Measurements from ENCODE around the gene ALKBH7. TPM values are rescaled to one million over a fixed set of nuclear protein-coding genes. Genes with fewer than 3 reads are reported as not detected.
"Not testable (repeated sequence)": the region's sequence is repeated elsewhere in the genome, so short reads cannot be mapped to it uniquely, and the experiment has no call there.

ALKBH7 gene
- total and polyA plus RNA-seq, 5 experiments from 2014 or later = 73.7 to 162 (median 130) TPM

DNA sequence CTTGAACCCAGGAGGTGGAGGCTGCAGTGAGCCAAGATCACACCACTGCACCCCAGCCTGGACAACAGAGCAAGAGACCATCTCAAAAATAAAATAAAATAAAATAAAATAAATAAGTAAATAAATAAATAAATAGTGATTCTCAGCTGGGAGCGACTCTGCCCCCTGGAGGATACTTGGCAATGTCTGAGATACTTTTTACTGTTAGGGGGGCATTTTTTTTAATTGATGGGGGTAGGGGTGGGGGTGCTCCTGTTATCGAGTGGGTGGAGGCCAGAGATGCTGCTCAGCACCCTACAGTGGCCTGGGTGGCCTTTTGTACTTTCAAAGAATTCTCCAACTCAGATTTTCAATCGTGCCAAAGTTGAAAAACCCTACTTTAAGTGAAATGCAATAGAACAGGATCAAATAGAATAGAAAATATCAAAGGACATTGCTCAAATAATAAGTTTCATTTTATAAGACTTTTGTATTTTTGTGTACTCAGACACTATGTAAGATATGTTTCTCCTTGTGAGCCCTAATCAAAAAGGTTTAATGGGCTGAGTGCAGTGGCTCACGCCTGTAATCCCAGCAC lies 18.4 kb upstream of the ALKBH7 start:
- Mint-ChIP-seq H3K4me3 (no peak overlapping the region), H3K27ac (no peak overlapping the region), H3K27me3 (no peaks in the 10 kb centered on the region), H3K9me3 (no peaks in the 10 kb centered on the region), H3K36me3 (peaks cover 0 to 42% (median 15%) of the 10 kb centered on the region in 3 donors), H3K4me1 (peaks cover 0 to 4% (median 1%) of the 10 kb centered on the region in 4 donors)
- DNase-seq = no peak
- POLR2A ChIA-PET = interaction anchor here (0.6 kb wide), 1 partner anchor 8 kb away, joined by 3 read pairs; no protein-coding TSS in a partner anchor
- ATAC-seq = no peak

DNA sequence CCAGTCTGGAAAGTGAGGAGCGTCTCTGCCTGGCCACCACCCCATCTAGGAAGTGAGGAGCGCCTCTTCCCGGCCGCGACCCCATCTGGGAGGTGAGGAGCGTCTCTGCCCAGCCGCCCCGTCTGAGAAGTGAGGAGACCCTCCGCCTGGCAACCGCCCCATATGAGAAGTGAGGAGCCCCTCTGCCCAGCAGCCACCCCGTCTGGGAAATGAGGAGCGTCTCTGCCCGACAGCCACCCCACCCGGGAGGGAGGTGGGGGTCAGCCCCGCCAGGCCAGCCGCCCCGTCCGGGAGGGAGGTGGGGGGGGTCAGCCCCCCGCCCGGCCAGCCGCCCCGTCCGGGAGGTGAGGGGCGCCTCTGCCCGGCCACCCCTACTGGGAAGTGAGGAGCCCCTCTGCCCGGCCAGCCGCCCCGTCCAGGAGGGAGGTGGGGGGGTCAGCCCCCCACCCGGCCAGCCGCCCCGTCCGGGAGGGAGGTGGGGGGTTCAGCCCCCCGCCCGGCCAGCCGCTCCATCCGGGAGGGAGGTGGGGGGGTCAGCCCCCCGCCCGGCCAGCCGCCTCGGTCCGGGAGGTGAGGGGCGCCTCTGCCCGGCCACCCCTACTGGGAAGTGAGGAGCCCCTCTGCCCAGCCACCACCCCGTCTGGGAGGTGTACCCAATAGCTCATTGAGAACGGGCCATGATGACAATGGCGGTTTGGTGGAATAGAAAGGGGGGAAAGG lies 17.1 kb upstream of the ALKBH7 start:
- H3K36me3 Mint-ChIP-seq = peaks cover 0 to 35% (median 11%) of the 10 kb centered on the region in 3 donors
- H3K9me3 Mint-ChIP-seq, H3K27me3 Mint-ChIP-seq, POLR2A ChIA-PET, H3K4me1 Mint-ChIP-seq, ATAC-seq, H3K27ac Mint-ChIP-seq, DNase-seq, H3K4me3 Mint-ChIP-seq: not testable (repeated sequence)

- ATAC-seq = no peak
- H3K27ac Mint-ChIP-seq = no peak overlapping the region
Observed at GRCh38 chr19:6357174-6357573, 15.4 kb upstream of the ALKBH7 start.

DNA sequence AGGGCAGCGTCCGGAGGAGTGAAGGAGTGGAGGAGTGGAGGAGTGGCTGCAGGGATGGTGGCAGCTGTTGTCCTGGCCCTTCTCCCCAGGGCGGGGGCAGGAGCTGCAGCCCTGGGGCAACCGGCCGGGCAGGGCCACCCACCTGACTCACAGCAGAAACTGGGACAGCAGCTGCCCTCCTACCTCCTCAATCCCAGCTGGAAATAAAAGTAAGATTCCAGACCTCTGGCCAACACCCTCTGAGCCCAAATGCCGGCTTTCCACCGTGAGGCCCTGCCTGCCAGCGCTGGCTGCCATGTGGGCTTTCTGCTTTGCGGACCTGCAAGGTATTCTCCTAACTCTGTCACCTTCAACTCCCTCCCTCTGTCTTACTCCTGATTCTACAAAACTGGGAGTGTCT lies 14.6 kb upstream of the ALKBH7 start:
- H3K4me1 Mint-ChIP-seq = peaks cover 13 to 20% (median 16%) of the 10 kb centered on the region in 4 donors
- POLR2A ChIA-PET = interaction anchor here (0.7 kb wide), 1 partner anchor 372 kb away, joined by 3 read pairs; no protein-coding TSS in a partner anchor
- peak overlapping the region in 1 of 10 donors; percentile 56 for H3K27ac Mint-ChIP-seq
- H3K27me3 Mint-ChIP-seq = no peaks in the 10 kb centered on the region
- DNase-seq = no peak
- H3K9me3 Mint-ChIP-seq = no peaks in the 10 kb centered on the region
- peaks cover 0 to 19% (median 0%) of the 10 kb centered on the region in 3 donors for H3K36me3 Mint-ChIP-seq
- no peak overlapping the region for H3K4me3 Mint-ChIP-seq
- no peak for ATAC-seq

More at GRCh38 chr19:6357174-6357573, 15.4 kb upstream of the ALKBH7 start:
- Mint-ChIP-seq H3K27me3 (no peaks in the 10 kb centered on the region), H3K9me3 (no peaks in the 10 kb centered on the region), H3K4me3 (no peak overlapping the region), H3K4me1 (peaks cover 5 to 12% (median 9%) of the 10 kb centered on the region in 4 donors), H3K36me3 (peaks cover 0 to 22% (median 7%) of the 10 kb centered on the region in 3 donors)
- POLR2A ChIA-PET = interaction anchor here (0.6 kb wide), 1 partner anchor 641 kb away, joined by 6 read pairs; no protein-coding TSS in a partner anchor
- DNase-seq = no peak

DNA sequence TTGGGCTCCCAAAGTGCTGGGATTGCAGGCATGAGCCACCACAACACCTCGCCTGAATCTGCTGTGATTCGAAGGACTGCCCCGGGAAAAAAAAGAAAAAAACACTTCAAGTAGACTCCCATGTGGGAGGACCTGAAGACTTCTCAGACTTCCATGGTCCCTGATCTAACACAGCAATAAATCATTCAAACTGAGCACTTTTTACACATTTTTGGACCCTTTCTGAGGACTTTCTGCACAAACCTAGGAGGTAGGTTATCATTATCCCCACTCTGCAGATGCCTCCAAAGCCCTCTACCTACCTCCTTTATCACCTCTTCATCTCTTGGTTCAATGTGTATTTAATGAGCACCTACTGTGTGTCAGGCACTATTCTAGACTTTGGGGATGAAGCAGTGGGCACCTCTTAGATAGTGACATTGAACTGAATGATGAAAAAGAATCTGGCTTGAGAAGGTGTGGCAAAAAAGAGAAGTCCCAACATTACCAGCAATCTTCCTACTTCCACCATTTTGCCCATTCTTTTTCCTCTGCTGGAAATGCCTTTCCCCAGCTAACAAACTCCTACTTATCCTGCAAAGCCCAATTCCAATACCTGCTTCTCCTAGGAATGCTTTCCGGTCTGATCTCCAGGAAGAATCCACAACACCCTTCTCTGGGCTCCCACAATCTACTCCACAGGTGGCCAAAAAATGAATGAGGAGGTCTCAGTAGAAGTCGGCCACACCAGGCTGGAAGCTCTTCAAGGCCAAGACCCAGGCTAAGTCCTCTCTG lies 12.8 kb upstream of the ALKBH7 start:
- ATAC-seq (no peak), DNase-seq (no peak)
- Mint-ChIP-seq H3K27ac (peak overlapping the region in 3 of 10 donors; percentile 10 to 24 (median 19)), H3K36me3 (peaks cover 0 to 29% (median 0%) of the 10 kb centered on the region in 3 donors), H3K27me3 (no peaks in the 10 kb centered on the region), H3K4me3 (peak overlapping the region in 5 of 10 donors; percentile 33 to 54 (median 44)), H3K4me1 (peaks cover 16 to 30% (median 22%) of the 10 kb centered on the region in 4 donors), H3K9me3 (no peaks in the 10 kb centered on the region)
- POLR2A ChIA-PET = interaction anchor here (0.6 to 5.2 kb wide), 3 partner anchors 13 to 504 kb away, joined by 4 to 83 read pairs (median 21); partner anchors contain the start of genes ALKBH7 and GTF2F1

GRCh38 chr19:6360445-6360844 lies 12.1 kb upstream of the ALKBH7 start:
- ATAC-seq, H3K9me3 Mint-ChIP-seq, DNase-seq, H3K27me3 Mint-ChIP-seq, H3K27ac Mint-ChIP-seq: not testable (repeated sequence)
- peaks cover 16 to 34% (median 22%) of the 10 kb centered on the region in 4 donors for H3K4me1 Mint-ChIP-seq
- H3K36me3 Mint-ChIP-seq = peaks cover 0 to 34% (median 3%) of the 10 kb centered on the region in 3 donors
- H3K4me3 Mint-ChIP-seq = peak overlapping the region in 8 of 10 donors; percentile 30 to 100 (median 80)
- POLR2A ChIA-PET = interaction anchor here (0.6 to 5.2 kb wide), 7 partner anchors 12 to 503 kb away, joined by 3 to 83 read pairs (median 5); partner anchors contain the start of genes ALKBH7, DENND1C and GTF2F1

DNA sequence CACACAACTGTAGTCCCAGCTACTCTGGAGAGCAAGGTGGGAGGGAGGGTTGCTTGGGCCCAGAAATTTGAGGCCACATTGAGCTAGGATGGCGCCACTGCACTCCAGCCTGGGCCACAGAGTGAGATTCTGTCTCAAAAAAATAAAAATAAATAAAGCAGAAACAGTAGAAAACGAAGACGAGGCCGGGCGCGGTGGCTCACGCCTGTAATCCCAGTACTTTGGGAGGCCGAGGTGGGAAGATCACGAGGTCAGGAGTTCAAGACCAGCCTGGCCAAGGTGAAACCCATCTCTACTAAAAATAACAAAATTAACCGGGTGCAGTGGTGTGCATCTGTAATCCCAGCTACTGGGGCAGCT lies 11.8 kb upstream of the ALKBH7 start:
- not testable (repeated sequence) for H3K9me3 Mint-ChIP-seq, DNase-seq, H3K27me3 Mint-ChIP-seq, ATAC-seq
- Mint-ChIP-seq H3K4me1 (peaks cover 16 to 36% (median 22%) of the 10 kb centered on the region in 4 donors), H3K36me3 (peaks cover 0 to 37% (median 3%) of the 10 kb centered on the region in 3 donors), H3K27ac (peak overlapping the region in 8 of 10 donors; percentile 86 to 98 (median 96)), H3K4me3 (peak overlapping the region; percentile 91 to 100 (median 97))
- POLR2A ChIA-PET = interaction anchor here (0.6 to 5.2 kb wide), 10 partner anchors 12 to 708 kb away, joined by 3 to 83 read pairs (median 4); partner anchors contain the start of genes ALKBH7, DENND1C, GTF2F1 and KHSRP

- Mint-ChIP-seq H3K27me3 (no peaks in the 10 kb centered on the region), H3K4me1 (peaks cover 16 to 40% (median 22%) of the 10 kb centered on the region in 4 donors), H3K9me3 (no peaks in the 10 kb centered on the region), H3K36me3 (peaks cover 0 to 43% (median 3%) of the 10 kb centered on the region in 3 donors), H3K4me3 (peak overlapping the region; percentile 91 to 100 (median 97)), H3K27ac (peak overlapping the region; percentile 86 to 98 (median 97))
- no peak for DNase-seq
- peak in 1 of 2 donors; percentile 11 for ATAC-seq
- POLR2A ChIA-PET = interaction anchor here (0.6 to 5.2 kb wide), 5 partner anchors 8 to 532 kb away, joined by 3 to 83 read pairs (median 16); partner anchors contain the start of genes ALKBH7, GTF2F1 and KHSRP
Observed at GRCh38 chr19:6362027-6362350, 10.6 kb upstream of the ALKBH7 start.

DNA sequence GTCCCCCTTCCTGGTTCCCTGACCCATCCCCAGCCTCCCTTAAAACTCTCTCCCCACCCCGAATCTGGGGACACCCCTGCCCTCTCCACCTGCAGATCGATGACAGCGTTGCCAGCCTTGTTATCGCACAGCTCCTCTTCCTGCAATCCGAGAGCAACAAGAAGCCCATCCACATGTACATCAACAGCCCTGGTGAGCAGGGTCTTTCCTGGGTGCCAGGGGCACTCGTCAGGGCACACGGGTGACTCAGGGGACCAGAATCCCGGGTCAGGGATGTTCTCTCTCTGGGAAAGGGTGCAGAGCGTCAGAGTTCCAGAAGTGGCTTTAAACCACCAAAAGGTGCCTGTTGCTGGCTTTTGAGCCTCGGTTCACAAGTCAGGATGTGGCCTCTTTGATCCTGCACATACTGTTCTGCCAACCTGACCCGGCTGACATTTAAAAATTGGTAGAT lies 10.2 kb upstream of the ALKBH7 start:
- Mint-ChIP-seq H3K27me3 (no peaks in the 10 kb centered on the region), H3K36me3 (peaks cover 0 to 44% (median 3%) of the 10 kb centered on the region in 3 donors), H3K4me1 (peaks cover 16 to 40% (median 22%) of the 10 kb centered on the region in 4 donors), H3K4me3 (peak overlapping the region; percentile 91 to 100 (median 97)), H3K27ac (peak overlapping the region; percentile 86 to 98 (median 97)), H3K9me3 (no peaks in the 10 kb centered on the region)
- ATAC-seq (peak; percentile 54 to 67), DNase-seq (peak in 8 of 10 donors; percentile 40 to 80 (median 62))
- POLR2A ChIA-PET = interaction anchor here (0.6 to 5.2 kb wide), 6 partner anchors 9 to 531 kb away, joined by 3 to 83 read pairs (median 10); partner anchors contain the start of genes ALKBH7, GTF2F1 and KHSRP

- no peak for ATAC-seq
- Mint-ChIP-seq H3K4me3 (peak overlapping the region in 5 of 10 donors; percentile 36 to 77 (median 52)), H3K9me3 (no peaks in the 10 kb centered on the region), H3K4me1 (peaks cover 17 to 40% (median 23%) of the 10 kb centered on the region in 4 donors), H3K27ac (peak overlapping the region in 4 of 10 donors; percentile 21 to 89 (median 66)), H3K36me3 (peaks cover 0 to 57% (median 7%) of the 10 kb centered on the region in 3 donors), H3K27me3 (no peaks in the 10 kb centered on the region)
- POLR2A ChIA-PET = interaction anchor here (5.2 kb wide), 1 partner anchor 8 kb away, joined by 83 read pairs; the partner anchor contains the start of gene ALKBH7
- no peak for DNase-seq
Observed at GRCh38 chr19:6364353-6364752, 8.2 kb upstream of the ALKBH7 start.

GRCh38 chr19:6373096-6373812 lies 660 bp downstream of the ALKBH7 start:
- peak; percentile 67 to 68 for ATAC-seq
- DNase-seq = peak in 9 of 10 donors; percentile 96 to 100 (median 97)
- POLR2A ChIA-PET = interaction anchor here (0.6 to 3.3 kb wide), 13 partner anchors 11 to 1257 kb away, joined by 3 to 83 read pairs (median 5); partner anchors contain the start of genes CLPP, DENND1C, GTF2F1 and KHSRP
- Mint-ChIP-seq H3K36me3 (peaks cover 0 to 17% (median 2%) of the 10 kb centered on the region in 3 donors), H3K4me3 (peak overlapping the region; percentile 86 to 97 (median 93)), H3K9me3 (no peaks in the 10 kb centered on the region), H3K4me1 (peaks cover 12 to 26% (median 22%) of the 10 kb centered on the region in 4 donors), H3K27ac (peak overlapping the region; percentile 73 to 98 (median 95)), H3K27me3 (no peaks in the 10 kb centered on the region)
